ENCODE data around the gene OR2AJ1.
"Not testable (repeated sequence)": the region's sequence is repeated elsewhere in the genome, so short reads cannot be mapped to it uniquely, and the experiment has no call there.

The OR2AJ1 gene

DNA sequence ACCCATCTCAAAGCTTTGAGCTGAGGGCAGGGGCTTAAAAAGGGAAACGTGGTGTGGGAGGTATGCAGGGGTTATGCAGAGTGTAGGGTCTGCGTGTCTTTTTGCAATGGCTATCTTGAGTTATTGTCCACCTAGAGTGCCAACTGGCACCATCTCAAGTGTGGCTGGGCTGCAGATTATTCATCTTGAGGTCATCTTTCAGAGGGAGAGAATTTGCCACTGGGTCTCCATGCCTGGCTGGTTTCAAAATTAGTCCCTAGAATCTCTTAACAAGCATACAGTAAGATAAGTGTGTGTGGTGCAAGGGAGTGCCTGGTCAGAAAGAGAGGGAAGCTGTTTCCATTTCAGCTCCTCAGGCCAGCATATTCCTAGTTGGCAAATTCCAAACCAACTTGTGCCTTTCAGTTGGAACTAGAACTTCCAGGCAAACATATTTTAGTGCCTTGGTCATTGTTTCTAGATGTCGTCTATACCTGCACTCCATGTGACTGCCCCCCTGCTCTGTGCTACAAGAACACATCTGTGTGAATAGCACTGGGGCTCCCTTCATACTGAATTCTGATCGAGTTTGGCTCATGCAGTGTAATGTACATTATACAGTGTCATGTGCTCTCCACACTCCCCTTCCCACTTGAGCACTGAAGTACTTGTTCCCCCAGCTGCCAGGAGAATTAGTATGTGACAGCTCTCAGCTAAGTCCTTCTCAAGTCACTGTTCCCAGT lies 9.6 kb upstream of the OR2AJ1 start:
- no peak overlapping the region for H3K27ac ChIP-seq (ENCODE audit: low read length)
- H3K9me3 ChIP-seq (ENCODE audit: control insufficient read depth in 1 of 2, low read length in 2 of 2): no peaks in the 10 kb centered on the region
- H3K4me3 ChIP-seq (ENCODE audit: low read depth in 1 of 2, low read length in 2 of 2): no peak overlapping the region
- no peaks in the 10 kb centered on the region for H3K4me1 ChIP-seq (ENCODE audit: control insufficient read depth in 1 of 2, insufficient read depth in 2 of 2, low read length in 2 of 2)
- no peaks in the 10 kb centered on the region for H3K36me3 ChIP-seq (ENCODE audit: control insufficient read depth in 1 of 2, insufficient read depth in 2 of 2, low read length in 2 of 2)
- no peaks in the 10 kb centered on the region for H3K27me3 ChIP-seq (ENCODE audit: low read depth, low read length)

DNA sequence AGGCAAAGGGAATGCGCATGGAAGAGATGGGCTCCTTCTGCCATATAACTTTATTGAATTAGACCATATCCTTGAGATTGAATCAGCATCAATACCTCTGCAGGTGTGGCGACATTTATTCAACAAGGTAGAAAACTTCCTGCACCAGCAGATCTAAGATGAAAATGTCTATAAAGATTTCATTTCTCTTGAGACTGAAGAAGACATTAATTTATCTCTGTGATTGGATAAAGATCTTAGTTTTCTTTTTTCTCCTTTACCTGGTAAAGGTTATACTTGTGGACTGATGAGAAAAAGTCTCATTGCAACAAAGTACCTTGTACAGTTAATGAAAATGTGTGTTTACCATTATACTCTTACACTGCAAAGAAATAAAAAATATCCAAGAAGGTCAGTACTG lies 4.7 kb upstream of the OR2AJ1 start, which contains the start of gene OR2T8:
Gene OR2T8, plus strand, starts transcription at position 301 of the 400 bp plus-strand sequence. CDS start 766 bp downstream, outside the sequence.
- H3K4me1 ChIP-seq (ENCODE audit: control insufficient read depth in 1 of 2, insufficient read depth in 2 of 2, low read length in 2 of 2): no peaks in the 10 kb centered on the region
- H3K27ac ChIP-seq (ENCODE audit: low read length): no peak within 1 kb of the TSS
- no peaks in the 10 kb centered on the region for H3K9me3 ChIP-seq (ENCODE audit: control insufficient read depth in 1 of 2, low read length in 2 of 2)
- H3K4me3 ChIP-seq (ENCODE audit: low read depth in 1 of 2, low read length in 2 of 2): no peak within 1 kb of the TSS
- no peaks in the 10 kb centered on the region for H3K36me3 ChIP-seq (ENCODE audit: control insufficient read depth in 1 of 2, insufficient read depth in 2 of 2, low read length in 2 of 2)
- H3K27me3 ChIP-seq (ENCODE audit: low read depth, low read length): no peaks in the 10 kb centered on the region

DNA sequence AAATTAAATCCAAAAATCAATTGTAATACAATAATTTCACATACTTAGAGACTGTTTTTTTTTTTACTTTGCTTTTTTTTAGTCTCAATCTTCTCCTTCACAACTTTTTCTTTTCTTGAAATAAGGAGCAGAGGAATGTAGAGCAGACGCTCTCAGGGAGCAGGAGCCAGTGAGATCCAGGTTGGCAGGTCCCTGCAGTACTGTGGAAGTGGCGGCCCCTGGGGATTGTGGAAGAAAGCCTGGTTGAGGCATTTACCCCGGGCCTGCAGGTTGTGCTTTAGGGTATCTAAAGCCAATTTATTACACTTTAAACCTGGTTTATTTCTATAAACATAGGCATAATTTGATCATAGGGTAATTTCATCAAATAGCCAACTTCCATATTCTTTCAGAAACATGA lies 748 bp upstream of the OR2AJ1 start:
- Histone ChIP-seq H3K4me3 (ENCODE audit: low read depth in 1 of 2, low read length in 2 of 2) (no peak overlapping the region), H3K4me1 (ENCODE audit: control insufficient read depth in 1 of 2, insufficient read depth in 2 of 2, low read length in 2 of 2) (no peaks in the 10 kb centered on the region), H3K9me3 (ENCODE audit: control insufficient read depth in 1 of 2, low read length in 2 of 2) (no peaks in the 10 kb centered on the region), H3K27ac (ENCODE audit: low read length) (no peak overlapping the region), H3K27me3 (ENCODE audit: low read depth, low read length) (no peaks in the 10 kb centered on the region), H3K36me3 (ENCODE audit: control insufficient read depth in 1 of 2, insufficient read depth in 2 of 2, low read length in 2 of 2) (no peaks in the 10 kb centered on the region)

DNA sequence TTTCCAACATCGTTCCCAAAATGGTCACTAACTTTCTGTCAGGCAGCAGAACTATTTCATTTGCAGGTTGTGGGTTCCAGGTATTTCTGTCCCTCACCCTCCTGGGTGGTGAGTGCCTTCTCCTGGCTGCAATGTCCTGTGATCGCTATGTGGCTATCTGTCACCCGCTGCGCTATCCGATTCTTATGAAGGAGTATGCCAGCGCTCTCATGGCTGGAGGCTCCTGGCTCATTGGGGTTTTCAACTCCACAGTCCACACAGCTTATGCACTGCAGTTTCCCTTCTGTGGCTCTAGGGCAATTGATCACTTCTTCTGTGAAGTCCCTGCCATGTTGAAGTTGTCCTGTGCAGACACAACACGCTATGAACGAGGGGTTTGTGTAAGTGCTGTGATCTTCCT lies 9.3 kb downstream of the OR2AJ1 start:
- Histone ChIP-seq H3K36me3 (ENCODE audit: control insufficient read depth in 1 of 2, insufficient read depth in 2 of 2, low read length in 2 of 2) (no peaks in the 10 kb centered on the region), H3K9me3 (ENCODE audit: control insufficient read depth in 1 of 2, low read length in 2 of 2) (no peaks in the 10 kb centered on the region), H3K4me3 (ENCODE audit: low read depth in 1 of 2, low read length in 2 of 2) (no peak overlapping the region), H3K27me3 (ENCODE audit: low read depth, low read length) (no peaks in the 10 kb centered on the region), H3K4me1 (ENCODE audit: control insufficient read depth in 1 of 2, insufficient read depth in 2 of 2, low read length in 2 of 2) (no peaks in the 10 kb centered on the region), H3K27ac (ENCODE audit: low read length) (no peak overlapping the region)

DNA sequence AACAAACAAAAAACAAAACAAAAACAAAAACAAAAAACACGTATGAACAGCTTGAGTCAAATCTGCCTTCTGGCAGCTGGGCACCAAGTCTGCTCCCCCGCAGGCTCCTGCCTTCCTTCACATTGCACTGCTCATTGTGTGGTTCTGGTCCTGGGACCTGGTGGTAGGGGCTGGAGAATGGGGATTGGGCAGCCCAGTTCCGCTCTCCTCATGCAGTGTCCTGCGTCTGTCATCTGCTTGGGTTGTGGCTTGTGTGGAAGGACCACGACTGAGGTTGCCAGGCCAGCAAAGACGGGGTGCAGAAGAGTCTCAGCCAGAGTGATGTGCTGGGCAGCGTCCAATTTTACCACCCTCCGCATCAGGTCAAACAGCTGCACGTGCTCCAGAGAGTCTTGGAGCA lies 11.1 kb downstream of the OR2AJ1 start:
- Histone ChIP-seq H3K4me3 (ENCODE audit: low read depth in 1 of 2, low read length in 2 of 2) (no peak overlapping the region), H3K27ac (ENCODE audit: low read length) (no peak overlapping the region), H3K27me3 (ENCODE audit: low read depth, low read length) (no peaks in the 10 kb centered on the region), H3K36me3 (ENCODE audit: control insufficient read depth in 1 of 2, insufficient read depth in 2 of 2, low read length in 2 of 2) (no peaks in the 10 kb centered on the region), H3K9me3 (ENCODE audit: control insufficient read depth in 1 of 2, low read length in 2 of 2) (no peaks in the 10 kb centered on the region), H3K4me1 (ENCODE audit: control insufficient read depth in 1 of 2, insufficient read depth in 2 of 2, low read length in 2 of 2) (no peaks in the 10 kb centered on the region)

DNA sequence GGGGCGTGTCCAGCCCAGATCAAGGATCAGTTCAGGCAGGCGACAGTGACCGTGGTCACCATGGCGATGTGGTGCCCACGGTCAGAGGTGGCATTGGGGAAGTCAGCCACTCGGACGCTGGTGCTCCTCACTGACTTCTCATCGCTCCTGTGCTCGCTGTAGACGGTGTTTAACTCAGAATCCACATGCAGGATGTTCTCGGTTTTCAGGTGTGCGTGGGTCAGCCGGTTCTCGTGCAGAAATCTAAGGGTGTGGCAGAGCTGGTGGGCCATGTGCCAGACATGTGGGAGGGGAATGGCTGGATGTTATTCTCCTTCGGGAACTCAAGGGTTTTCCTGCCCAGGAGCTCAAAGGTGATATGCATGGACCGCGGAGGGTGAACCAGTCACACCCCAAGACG lies 11.7 kb downstream of the OR2AJ1 start:
- Histone ChIP-seq H3K27me3 (ENCODE audit: low read depth, low read length) (no peaks in the 10 kb centered on the region), H3K27ac (ENCODE audit: low read length) (no peak overlapping the region), H3K4me3 (ENCODE audit: low read depth in 1 of 2, low read length in 2 of 2) (peak overlapping the region in 1 of 2 donors; percentile 36), H3K36me3 (ENCODE audit: control insufficient read depth in 1 of 2, insufficient read depth in 2 of 2, low read length in 2 of 2) (no peaks in the 10 kb centered on the region), H3K9me3 (ENCODE audit: control insufficient read depth in 1 of 2, low read length in 2 of 2) (no peaks in the 10 kb centered on the region), H3K4me1 (ENCODE audit: control insufficient read depth in 1 of 2, insufficient read depth in 2 of 2, low read length in 2 of 2) (no peaks in the 10 kb centered on the region)

DNA sequence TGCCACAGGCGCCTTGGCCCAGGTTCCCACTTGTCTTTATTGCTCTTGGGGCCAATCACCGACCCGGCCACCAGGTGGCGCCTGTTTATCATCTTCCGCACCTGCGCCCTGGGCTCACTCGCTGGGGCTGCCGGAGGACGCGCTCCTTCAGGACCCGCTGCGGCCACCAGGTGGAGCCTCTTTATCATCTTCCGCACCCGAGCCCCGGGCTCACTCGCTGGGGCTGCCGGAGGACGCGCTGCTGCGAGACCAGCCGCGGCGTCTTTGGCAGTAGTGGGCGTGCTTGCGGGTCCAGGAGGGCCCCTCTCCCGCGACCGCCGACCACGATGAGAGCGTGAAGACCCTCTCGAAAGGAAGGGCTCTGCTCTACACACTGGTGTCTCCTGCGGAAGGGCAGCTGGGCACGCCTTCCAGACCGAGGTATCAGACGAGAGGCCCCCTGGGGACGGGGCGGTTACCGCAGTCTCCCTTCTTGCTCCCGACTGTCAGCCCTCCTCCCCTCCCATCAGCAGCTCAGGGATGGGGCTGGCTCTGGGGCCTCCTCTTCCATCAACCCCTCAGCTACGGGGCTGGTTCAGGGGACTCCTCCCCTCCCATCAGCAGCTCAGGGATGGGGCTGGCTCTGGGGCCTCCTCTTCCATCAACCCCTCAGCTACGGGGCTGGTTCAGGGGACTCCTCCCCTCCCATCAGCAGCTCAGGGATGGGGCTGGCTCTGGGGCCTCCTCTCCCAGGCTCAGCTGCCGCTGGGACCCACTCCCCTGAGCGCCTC lies 12.5 kb downstream of the OR2AJ1 start:
- H3K4me1 ChIP-seq (ENCODE audit: control insufficient read depth in 1 of 2, insufficient read depth in 2 of 2, low read length in 2 of 2); H3K9me3 ChIP-seq (ENCODE audit: control insufficient read depth in 1 of 2, low read length in 2 of 2); H3K36me3 ChIP-seq (ENCODE audit: control insufficient read depth in 1 of 2, insufficient read depth in 2 of 2, low read length in 2 of 2); H3K27me3 ChIP-seq (ENCODE audit: low read depth, low read length); H3K27ac ChIP-seq (ENCODE audit: low read length): not testable (repeated sequence)
- peak overlapping the region in 1 of 2 donors; percentile 36 for H3K4me3 ChIP-seq (ENCODE audit: low read depth in 1 of 2, low read length in 2 of 2)

DNA sequence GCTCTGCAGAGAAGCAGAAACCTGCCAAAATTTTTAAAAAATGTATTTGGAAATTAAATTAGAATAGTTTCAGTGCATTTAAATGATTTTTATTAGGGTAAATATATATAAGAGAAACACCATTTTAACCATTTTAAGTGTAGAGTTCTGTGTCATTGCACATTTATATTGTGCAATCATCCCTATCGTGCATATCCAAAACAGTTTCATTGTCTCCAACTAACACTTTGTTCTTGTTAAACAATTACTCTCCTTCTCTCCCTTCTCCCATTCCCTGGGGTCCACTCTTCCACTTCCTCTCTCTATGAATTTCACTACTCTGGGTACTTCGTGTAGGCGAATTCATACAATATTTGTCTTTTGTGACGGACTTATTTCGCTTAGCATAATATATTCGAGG lies 17.9 kb downstream of the OR2AJ1 start:
- Histone ChIP-seq H3K36me3 (ENCODE audit: control insufficient read depth in 1 of 2, insufficient read depth in 2 of 2, low read length in 2 of 2) (no peaks in the 10 kb centered on the region), H3K27me3 (ENCODE audit: low read depth, low read length) (no peaks in the 10 kb centered on the region), H3K4me1 (ENCODE audit: control insufficient read depth in 1 of 2, insufficient read depth in 2 of 2, low read length in 2 of 2) (no peaks in the 10 kb centered on the region), H3K9me3 (ENCODE audit: control insufficient read depth in 1 of 2, low read length in 2 of 2) (peaks cover 0 to 2% of the 10 kb centered on the region in 2 donors), H3K27ac (ENCODE audit: low read length) (no peak overlapping the region), H3K4me3 (ENCODE audit: low read depth in 1 of 2, low read length in 2 of 2) (no peak overlapping the region)

DNA sequence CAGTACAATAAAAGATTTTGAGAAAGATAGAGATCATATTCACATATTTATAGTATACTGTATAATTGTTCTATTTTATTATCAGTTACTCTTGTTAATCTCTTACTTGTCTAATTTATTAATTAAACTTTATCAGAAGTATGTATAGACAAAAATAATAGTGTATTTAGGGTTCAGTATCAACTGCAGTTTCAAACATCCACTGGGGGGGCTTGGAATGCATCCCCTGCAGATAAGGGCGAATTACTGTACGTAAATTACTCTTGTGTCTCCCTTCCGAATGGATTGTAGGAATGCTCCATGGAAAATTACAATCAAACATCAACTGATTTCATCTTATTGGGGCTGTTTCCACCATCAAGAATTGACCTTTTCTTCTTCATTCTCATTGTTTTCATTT lies 23.9 kb downstream of the OR2AJ1 start, which contains the start of gene OR2L8:
Gene OR2L8, plus strand, starts transcription at position 301 of the 400 bp plus-strand sequence. Its CDS starts 0 bp downstream, at position 301.
- Histone ChIP-seq H3K9me3 (ENCODE audit: control insufficient read depth in 1 of 2, low read length in 2 of 2) (peaks cover 0 to 2% of the 10 kb centered on the region in 2 donors), H3K4me1 (ENCODE audit: control insufficient read depth in 1 of 2, insufficient read depth in 2 of 2, low read length in 2 of 2) (no peaks in the 10 kb centered on the region), H3K27me3 (ENCODE audit: low read depth, low read length) (no peaks in the 10 kb centered on the region), H3K4me3 (ENCODE audit: low read depth in 1 of 2, low read length in 2 of 2) (no peak within 1 kb of the TSS), H3K27ac (ENCODE audit: low read length) (no peak within 1 kb of the TSS), H3K36me3 (ENCODE audit: control insufficient read depth in 1 of 2, insufficient read depth in 2 of 2, low read length in 2 of 2) (no peaks in the 10 kb centered on the region)

DNA sequence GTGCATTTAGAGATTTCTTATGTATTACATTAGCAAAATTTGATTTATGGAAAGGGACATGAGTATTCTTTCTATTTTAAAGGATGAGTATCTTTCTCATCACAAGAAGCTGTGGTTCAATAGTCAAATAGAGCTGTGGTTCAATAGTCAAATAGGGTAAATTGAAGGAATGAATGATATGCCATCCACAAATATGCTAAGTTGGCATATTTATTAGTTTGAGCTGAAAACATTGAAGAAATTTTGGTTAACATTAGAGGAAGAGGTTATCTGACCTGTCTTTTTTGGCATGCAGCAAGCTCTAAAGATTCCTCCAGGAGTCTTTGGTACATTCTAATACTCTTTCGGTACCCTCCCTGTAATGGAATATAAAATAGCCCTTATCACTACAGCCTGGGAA lies 28.7 kb downstream of the OR2AJ1 start:
- Histone ChIP-seq H3K27me3 (ENCODE audit: low read depth, low read length) (no peaks in the 10 kb centered on the region), H3K27ac (ENCODE audit: low read length) (no peak overlapping the region), H3K36me3 (ENCODE audit: control insufficient read depth in 1 of 2, insufficient read depth in 2 of 2, low read length in 2 of 2) (no peaks in the 10 kb centered on the region), H3K4me3 (ENCODE audit: low read depth in 1 of 2, low read length in 2 of 2) (no peak overlapping the region), H3K4me1 (ENCODE audit: control insufficient read depth in 1 of 2, insufficient read depth in 2 of 2, low read length in 2 of 2) (no peaks in the 10 kb centered on the region), H3K9me3 (ENCODE audit: control insufficient read depth in 1 of 2, low read length in 2 of 2) (no peaks in the 10 kb centered on the region)

DNA sequence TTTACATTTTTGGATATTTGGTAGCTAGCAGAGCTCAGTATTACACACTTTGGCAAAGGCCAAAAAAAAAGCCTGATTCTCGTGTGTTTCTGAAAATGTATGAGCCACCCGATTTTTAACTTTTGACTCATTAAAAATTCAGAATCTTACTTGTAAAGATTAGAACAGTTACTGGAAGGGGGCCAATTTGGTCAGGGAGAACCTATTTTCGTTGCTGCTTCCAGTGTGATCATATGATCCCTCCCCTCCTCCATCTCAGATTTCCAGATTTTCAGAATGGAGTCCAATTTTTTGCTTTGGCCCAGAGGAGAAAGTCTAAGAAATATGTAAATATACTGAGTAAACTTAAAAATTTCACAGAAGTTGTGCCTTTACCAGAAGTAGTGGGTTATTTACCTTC lies 37.1 kb downstream of the OR2AJ1 start:
- Histone ChIP-seq H3K36me3 (ENCODE audit: control insufficient read depth in 1 of 2, insufficient read depth in 2 of 2, low read length in 2 of 2) (no peaks in the 10 kb centered on the region), H3K27me3 (ENCODE audit: low read depth, low read length) (no peaks in the 10 kb centered on the region), H3K4me1 (ENCODE audit: control insufficient read depth in 1 of 2, insufficient read depth in 2 of 2, low read length in 2 of 2) (no peaks in the 10 kb centered on the region), H3K4me3 (ENCODE audit: low read depth in 1 of 2, low read length in 2 of 2) (no peak overlapping the region), H3K27ac (ENCODE audit: low read length) (no peak overlapping the region), H3K9me3 (ENCODE audit: control insufficient read depth in 1 of 2, low read length in 2 of 2) (no peaks in the 10 kb centered on the region)
